Body of pancreas (tissue), 4 donors: ENCODE measurements around the gene KDM4B. TPM values are rescaled to one million over a fixed set of nuclear protein-coding genes. Genes with fewer than 3 reads are reported as not detected.
"Not testable (repeated sequence)": the region's sequence is repeated elsewhere in the genome, so short reads cannot be mapped to it uniquely, and the experiment has no call there.

Experiments used
- ATAC-seq: fragments of 150-250 bp; one replicate; pipeline ENCODE4 v1.9.1; 2016
- DNase-seq, 4 donors: peaks; one replicate each; pipeline ENCODE4 v3.0.0-alpha.2; 2019
- H3K27ac ChIP-seq, 4 donors: fragments of 200-600 bp; sonication (generic); 1 replicate in 3 of 4; 2 replicates in 1 of 4; pipeline versions ENCODE4 v1.5.1 to v1.6.1; 2016 to 2019; ENCODE audit warnings: mild to moderate bottlenecking in 1 of 4, mixed read lengths in 1 of 4, moderate library complexity in 1 of 4
- H3K27me3 ChIP-seq, 2 donors: fragments of 200-600 bp; sonication (generic); one replicate each; pipeline ENCODE4 v1.6.0; 2016; ENCODE audit warnings: mild to moderate bottlenecking in 1 of 2
- H3K36me3 ChIP-seq, 2 donors: fragments of 200-600 bp; sonication (generic); replicated peaks in 1 of 2; 2 replicates each; pipeline ENCODE4 v1.5.1; 2016; ENCODE audit warnings: low read depth in 2 of 2; ENCODE audit not compliant: insufficient read depth in 1 of 2
- H3K4me1 ChIP-seq: fragments of 200-600 bp; sonication (generic); one replicate; pipeline ENCODE4 v1.6.0; 2016
- H3K4me3 ChIP-seq, 2 donors: fragments of 200-600 bp; sonication (generic); 1 replicate in 1 of 2; 2 replicates in 1 of 2; pipeline ENCODE4 v1.5.1; 2016 to 2019
- H3K9me3 ChIP-seq, 3 donors: fragments of 200-600 bp; sonication (generic); 1 replicate in 2 of 3; 2 replicates in 1 of 3; pipeline ENCODE4 v1.5.1; 2016
- CTCF ChIP-seq, 7 experiments: fragments of 450-650 bp in 4 of 7; fragments of 200-600 bp in 3 of 7; sonication (generic) in 3 of 7; IDR thresholded peaks; one replicate each; pipeline ENCODE4 v1.5.1; 2016 to 2019; ENCODE audit warnings: antibody characterized with exemption in 7 of 7
- POLR2A ChIP-seq, 3 donors: fragments of 450-650 bp; IDR thresholded peaks; one replicate each; pipeline ENCODE4 v1.6.1; 2016; ENCODE audit warnings: antibody characterized with exemption in 3 of 3, mild to moderate bottlenecking in 2 of 3
- WGBS, 2 donors: methylation state at CpG; one replicate each; pipeline ENCODE4 v1.1.5; 2017; 5-methylcytosine and 5-hydroxymethylcytosine counted together
- intact Hi-C: fragments of 100-400 bp; cut with DNase I; formaldehyde crosslinking; loops from one replicate; pipeline ENCODE4 v1.15.1; 2023
- total RNA-seq, 2 donors: library from RNA; depleted of rRNA; stranded (reverse); fragments of >200 nt; gene quantifications; one replicate each; pipeline ENCODE4 v1.1.0, GENCODE V29; 2016

The KDM4B gene
- total RNA-seq, 2 donors from 2014 or later: 18.9 to 35.3 TPM

GRCh38 chr19:5164845-5165696 is 196.2 kb downstream of the KDM4B start:
- H3K9me3 ChIP-seq, H3K36me3 ChIP-seq, H3K27me3 ChIP-seq, DNase-seq, ATAC-seq, intact Hi-C loops, H3K4me3 ChIP-seq: not testable (repeated sequence)
- TF ChIP-seq POLR2A (IDR thresholded peaks at IDR 0.05): peak in 1 of 3 donors; percentile 15
- 78 to 84% methylated on average over 20 to 23 of the region's 23 CpGs for WGBS, 2 donors
- H3K27ac ChIP-seq: peak overlapping the region in 3 of 4 donors; percentile 34 to 75 (median 74)
- H3K4me1 ChIP-seq: peaks cover 18% of the 10 kb centered on the region

- DNase-seq: peak; percentile 75 to 87 (median 80)
- Histone ChIP-seq H3K27ac (peak overlapping the region; percentile 34 to 75 (median 56)), H3K4me1 (peaks cover 18% of the 10 kb centered on the region), H3K27me3 (no peaks in the 10 kb centered on the region), H3K36me3 (no peaks in the 10 kb centered on the region), H3K4me3 (no peak overlapping the region), H3K9me3 (no peaks in the 10 kb centered on the region)
- WGBS, 2 donors: 20 to 26% methylated on average over 1 to 2 of the region's 2 CpGs
- ATAC-seq: peak; percentile 99
- intact Hi-C loops: no loop called here
- TF ChIP-seq CTCF (IDR thresholded peaks at IDR 0.05) (no peak), POLR2A (IDR thresholded peaks at IDR 0.05) (peak in 1 of 3 donors; percentile 26)
These were observed 196.7 kb downstream of the KDM4B start for GRCh38 chr19:5165697-5166019.

GRCh38 chr19:5166262-5166661 is 197.3 kb downstream of the KDM4B start:
- Histone ChIP-seq H3K9me3 (no peaks in the 10 kb centered on the region), H3K27ac (peak overlapping the region; percentile 34 to 75 (median 56)), H3K27me3 (no peaks in the 10 kb centered on the region), H3K4me3 (no peak overlapping the region), H3K36me3 (no peaks in the 10 kb centered on the region), H3K4me1 (peaks cover 18% of the 10 kb centered on the region)
- ATAC-seq (peak; percentile 66), DNase-seq (no peak)
- no peak for TF ChIP-seq CTCF (IDR thresholded peaks at IDR 0.05)
- intact Hi-C loops: no loop called here

- H3K4me1 ChIP-seq: peaks cover 15% of the 10 kb centered on the region
- WGBS, 2 donors: 65 to 70% methylated on average over 4 of the region's 4 CpGs
- H3K4me3 ChIP-seq: no peak overlapping the region
- H3K27me3 ChIP-seq: no peaks in the 10 kb centered on the region
- H3K36me3 ChIP-seq: no peaks in the 10 kb centered on the region
- peak in 2 of 4 donors; percentile 38 to 45 for DNase-seq
- H3K9me3 ChIP-seq: no peaks in the 10 kb centered on the region
- TF ChIP-seq CTCF (IDR thresholded peaks at IDR 0.05) (peak in 6 of 7 experiments; percentile 22 to 53 (median 31)), POLR2A (IDR thresholded peaks at IDR 0.05) (no peak)
- no peak for ATAC-seq
- intact Hi-C loops: no loop called here
- H3K27ac ChIP-seq: no peak overlapping the region
These were observed 201.4 kb downstream of the KDM4B start for GRCh38 chr19:5170329-5170745.

- Histone ChIP-seq H3K27ac (no peak overlapping the region), H3K4me1 (peaks cover 1% of the 10 kb centered on the region), H3K36me3 (no peaks in the 10 kb centered on the region), H3K9me3 (no peaks in the 10 kb centered on the region), H3K27me3 (no peaks in the 10 kb centered on the region), H3K4me3 (no peak overlapping the region)
- WGBS, 2 donors: 53 to 54% methylated on average over 9 of the region's 9 CpGs
- ATAC-seq: peak; percentile 33
- intact Hi-C loops: no loop called here
- no peak for DNase-seq
- no peak for TF ChIP-seq CTCF (IDR thresholded peaks at IDR 0.05)
- no peak for TF ChIP-seq POLR2A (IDR thresholded peaks at IDR 0.05)
These were observed 202.8 kb downstream of the KDM4B start for GRCh38 chr19:5171711-5172110.
